Colon (tissue), 2 donors: ENCODE measurements around the gene FOSL2.

Source experiments
- FAIRE-seq: peaks from 2 replicates; lab custom pipeline; 2012; peaks lifted over from hg19 to GRCh38; lab: Jason Lieb, UNC
- donor health status: control.
- donor health status: control.

FOSL2 gene

DNA sequence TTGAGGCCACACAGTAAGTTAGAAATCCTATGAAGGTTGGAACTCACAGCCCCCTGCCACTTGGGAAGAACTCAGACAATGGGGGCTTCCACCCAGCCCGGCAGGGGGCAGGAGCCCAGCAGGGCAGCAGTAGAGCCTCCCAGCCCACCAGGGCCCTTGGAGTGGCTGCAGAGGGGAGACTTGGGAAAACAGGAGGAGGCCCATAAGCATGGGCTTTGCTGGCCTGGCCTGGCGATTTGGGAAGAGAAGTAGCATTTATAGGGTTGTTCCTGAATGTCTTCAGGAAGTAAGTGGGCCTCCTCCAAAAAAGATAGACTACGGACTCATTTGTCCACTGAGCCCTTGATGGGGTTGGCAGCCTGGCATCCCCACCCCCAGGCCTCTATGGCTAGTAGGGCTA is 17.4 kb upstream of the FOSL2 start:
- FAIRE-seq: no peak

DNA sequence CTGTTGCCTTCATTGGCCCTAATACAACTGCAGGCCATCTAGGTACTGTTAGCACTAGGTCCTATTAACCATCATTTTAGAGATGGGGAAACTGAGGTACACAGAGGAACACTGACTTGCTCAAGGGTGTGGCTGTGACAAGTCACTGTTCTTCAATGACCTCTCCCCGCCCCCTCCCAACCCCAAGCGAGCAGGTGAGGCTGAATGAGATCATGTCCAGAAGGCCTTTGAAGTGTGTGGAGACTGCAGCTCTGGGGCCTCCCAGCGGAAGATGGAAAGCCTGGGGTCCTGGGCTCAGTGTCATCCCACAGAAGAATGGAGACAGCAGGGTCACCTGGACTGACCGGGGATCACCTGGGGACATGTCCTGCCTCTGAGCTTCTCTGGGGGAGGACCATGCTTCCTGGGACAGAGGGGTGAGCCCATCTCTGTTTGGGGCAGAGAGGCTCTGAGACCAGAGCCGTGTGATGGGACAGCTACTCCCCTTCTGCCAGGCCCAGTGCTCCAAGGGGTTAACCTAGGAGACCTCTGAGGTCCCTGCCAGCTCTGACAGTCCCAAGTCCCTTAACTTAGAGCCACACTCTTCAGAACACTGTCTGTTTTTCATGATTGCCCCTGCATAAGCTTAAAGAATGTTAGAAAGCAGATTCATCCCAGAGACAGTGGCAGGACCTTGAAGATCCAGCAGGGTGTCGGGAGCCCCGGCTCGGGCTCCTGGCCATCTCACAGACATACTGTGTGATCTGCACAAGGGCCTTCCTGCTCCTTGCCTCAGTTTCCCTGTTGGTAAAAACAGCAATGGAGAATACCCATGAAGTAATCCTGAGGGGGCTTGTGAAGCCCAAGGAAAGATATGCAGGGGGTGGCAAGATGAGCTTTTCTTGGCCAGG is 16.7 kb upstream of the FOSL2 start:
- FAIRE-seq: no peak

DNA sequence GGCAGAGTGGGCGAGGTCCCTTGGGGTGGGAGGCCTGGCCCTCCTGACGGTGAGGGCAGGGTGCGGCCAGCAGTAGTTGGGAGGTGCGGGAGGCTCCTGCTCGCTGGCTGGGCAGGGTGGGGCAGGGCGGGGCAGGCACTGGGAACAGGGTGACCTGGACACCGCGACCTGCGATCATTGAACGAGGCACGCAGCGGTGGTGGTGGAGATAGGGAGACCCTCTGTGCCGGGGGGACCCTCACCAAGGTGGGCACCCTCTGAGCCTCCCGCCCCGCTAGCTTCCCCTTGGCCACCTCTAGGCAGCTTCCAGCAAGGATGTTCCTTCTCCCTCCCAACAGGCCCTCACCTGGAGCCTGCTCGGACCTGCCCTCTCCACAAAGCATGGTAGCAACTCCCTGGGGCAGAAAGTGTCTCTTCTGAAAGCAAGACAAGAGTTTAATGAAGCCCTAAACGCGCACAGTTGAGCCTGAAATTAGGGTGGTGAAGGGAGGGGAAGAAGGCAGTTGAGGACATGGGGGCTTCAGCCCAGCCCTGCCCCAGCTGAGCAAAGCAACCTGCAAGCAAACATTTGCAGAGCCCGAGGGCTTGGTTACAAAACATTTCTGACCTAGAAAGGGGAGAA is 15.4 kb upstream of the FOSL2 start:
- no peak for FAIRE-seq

DNA sequence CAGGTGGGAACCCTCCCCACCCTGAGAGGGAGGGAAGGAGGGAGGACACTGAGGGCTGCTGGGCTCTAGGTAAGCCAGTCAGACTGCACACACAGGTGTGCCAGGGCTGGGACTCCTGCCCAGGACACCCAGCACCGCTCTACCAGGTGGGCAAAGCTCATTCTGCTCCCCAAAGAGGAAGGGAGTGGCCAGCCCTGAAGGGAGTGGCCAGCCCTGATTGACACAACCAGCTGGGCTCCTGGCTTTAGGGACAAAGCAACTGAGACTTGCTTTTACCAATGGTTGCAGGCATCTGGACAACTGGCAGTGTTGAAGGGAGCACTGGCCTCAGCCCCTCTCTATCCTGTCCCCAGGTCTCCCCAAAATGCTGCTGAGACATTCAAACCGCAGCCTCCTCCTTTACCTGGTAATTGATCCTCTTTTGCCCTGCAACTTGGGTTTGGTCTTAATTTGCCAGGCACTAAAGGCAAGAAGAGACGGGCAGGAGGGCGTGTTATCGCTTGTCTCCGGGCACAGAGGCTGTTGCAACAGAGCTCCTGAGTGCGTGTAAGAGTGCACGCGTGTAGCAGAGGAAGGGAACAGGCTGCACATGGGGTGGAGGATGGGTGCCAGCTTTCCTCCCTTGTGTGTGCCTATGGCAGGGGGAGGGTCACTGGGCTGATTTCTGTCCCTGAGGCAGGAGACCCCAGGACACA is 14.5 kb upstream of the FOSL2 start:
- FAIRE-seq: no peak

DNA sequence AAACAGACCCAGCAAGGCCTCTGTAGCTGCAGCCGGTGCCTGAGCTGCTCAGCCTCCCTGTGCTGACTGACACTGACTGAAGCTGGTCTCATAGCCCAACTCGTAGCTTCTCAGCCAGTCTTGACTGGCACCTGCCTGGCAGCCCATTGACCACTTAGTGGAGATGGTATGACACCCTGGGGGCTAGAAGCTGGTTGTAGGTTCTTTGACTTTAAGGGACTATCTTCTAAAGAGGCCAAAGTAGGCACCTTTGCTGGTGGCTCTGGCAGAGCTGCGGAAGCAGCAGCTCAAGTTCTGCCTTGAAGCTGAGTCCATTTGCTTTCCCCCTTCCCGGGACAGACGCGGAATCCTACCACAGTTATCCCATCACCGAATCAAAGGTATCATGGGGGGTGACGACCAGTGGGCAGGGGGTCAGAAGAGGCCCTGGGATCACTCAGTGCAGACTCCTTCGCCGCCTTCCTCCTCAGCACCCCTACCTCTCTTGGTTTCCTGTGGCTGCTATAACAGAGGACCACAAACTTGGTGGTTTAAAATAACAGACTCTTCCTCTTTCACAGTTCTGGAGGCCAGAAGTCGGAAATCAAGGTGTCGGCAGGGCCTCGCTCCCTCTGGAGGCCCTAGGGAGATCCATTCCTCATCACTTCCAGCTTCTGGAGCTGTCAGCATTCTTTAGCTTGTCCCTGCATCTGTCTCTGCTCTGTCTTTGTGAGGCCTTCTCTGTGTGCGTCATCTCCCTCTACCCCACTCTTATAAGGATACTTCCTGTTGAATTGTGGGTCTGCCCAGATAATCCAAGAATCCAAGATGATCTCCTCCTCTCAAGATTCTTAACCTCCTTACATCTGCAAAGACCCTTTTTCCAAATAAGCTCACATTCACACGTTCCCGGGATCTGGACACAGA is 13.7 kb upstream of the FOSL2 start:
- FAIRE-seq: no peak

DNA sequence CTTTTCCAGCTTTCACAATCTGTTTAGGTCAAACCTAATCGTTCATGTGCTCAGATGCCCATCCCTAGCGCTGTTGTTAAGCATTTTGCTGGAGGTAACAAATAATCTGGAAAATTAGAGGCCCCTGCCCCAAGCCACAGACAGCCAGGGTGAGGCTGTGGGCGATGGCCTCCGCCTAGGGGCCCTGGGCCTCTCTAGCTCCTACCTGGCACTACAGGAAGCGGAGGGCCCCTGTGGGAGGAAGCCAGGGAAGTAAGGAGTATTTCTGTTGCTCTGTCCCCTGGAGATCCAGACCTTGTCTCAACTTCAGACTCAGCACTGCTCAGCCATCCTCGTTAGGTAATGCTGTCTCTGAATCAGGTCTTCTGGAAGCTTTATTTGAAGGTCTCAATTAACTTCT is 12.4 kb upstream of the FOSL2 start:
- no peak for FAIRE-seq

DNA sequence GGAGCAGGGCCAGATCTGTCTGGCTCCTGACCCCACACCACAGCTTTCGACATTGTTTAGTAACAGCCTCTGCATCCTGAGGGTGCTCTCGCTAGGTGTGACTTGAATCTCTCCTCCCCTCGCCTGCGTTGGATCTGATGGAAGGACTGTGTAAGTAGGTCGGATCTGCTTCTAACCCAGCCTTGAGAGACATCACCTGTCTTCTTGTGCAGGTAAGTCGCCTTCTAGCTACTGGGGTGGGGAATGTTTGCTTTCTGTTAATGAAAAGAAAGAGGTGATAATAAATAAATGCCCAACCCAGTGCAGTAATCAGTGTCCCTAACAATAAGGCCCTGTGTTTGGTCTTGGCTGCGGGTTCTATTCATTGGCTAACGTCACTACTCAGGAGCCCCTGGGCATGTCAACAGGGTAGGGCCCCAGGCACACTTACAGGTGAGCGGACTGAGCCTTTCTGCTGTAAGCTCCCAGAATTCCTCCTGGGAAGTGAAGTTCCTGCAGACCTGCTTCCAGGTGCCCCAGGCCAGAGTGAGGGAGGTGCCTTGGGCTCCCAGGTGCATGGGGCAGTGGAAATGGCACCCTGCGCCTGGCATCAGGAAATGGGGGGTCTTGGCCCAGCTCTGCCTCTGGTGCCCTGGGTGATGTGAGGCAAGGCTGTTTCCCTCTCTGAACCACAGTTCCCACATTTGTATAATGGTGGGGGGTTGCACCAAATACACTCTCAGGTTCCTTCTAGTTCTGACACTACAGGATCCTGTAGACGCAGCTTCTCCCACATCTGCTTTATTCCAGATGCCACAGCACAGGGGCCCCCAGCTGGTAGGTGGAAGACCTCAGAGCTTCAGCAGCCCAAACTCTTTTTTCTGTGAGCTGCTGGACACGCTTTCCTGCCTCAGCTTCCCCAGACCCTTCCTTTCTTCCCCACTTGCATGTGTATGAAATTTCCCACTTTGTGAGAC is 11.2 kb upstream of the FOSL2 start:
- FAIRE-seq: no peak

DNA sequence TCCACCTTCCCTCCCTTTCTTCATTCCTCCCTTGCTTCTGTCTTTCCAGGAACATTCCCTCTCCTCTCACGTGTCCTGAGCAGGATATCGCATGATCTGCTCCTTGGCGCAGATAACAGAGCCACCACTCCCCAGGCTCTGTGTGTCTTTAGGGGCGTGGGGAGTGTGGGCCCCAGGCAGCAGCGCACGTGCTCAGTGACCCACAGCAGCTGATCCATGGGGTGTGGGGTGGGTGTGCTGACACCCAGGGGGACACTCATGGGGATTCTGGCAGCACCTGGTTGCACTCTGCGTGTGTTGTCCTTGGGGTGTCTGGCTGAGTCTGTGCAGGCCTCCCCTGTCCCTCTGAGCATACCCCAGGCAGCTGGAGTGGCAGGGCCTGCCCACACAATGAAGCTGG is 9.9 kb upstream of the FOSL2 start:
- FAIRE-seq: no peak

DNA sequence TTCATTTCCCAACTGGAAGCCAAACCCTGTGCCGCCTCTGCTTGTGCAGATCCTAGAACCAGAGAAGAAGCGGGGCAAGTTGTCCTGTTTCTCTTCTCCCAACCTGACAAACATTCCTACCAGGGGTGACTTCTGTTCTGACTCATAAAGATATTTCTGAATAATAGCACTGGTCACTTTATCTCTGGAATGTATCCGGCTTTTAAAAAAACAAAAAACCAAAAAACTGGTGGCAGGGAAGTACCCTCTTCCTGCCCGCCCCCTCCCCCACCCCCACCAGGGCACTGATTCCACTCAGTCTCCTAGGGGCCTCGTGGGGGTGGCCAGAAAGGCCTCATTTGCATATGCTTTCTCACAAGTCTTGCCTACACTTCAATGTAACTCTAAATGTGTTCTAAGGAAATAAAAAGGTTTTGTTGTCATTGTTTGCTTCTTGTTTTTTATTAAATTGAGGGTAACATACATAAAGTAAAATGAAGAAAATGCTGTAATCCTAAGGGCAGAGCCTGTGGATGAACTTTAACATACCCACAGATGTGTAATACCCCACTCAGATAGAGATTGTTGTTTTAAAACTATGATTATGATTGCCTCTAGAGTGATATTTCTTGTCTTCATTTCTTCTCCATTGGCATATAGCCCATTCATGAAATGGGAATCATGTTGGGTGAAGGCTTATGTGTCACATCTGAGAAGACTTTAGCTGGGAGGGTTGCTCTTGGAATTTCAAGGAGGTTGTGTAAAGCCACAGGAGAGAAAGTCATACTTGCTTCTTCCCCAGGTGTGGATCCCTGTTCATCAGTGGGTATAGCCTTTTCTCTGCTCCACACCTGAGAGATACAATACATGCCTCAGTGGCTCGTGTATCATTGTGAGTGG is 5.3 kb upstream of the FOSL2 start:
- FAIRE-seq: no peak

DNA sequence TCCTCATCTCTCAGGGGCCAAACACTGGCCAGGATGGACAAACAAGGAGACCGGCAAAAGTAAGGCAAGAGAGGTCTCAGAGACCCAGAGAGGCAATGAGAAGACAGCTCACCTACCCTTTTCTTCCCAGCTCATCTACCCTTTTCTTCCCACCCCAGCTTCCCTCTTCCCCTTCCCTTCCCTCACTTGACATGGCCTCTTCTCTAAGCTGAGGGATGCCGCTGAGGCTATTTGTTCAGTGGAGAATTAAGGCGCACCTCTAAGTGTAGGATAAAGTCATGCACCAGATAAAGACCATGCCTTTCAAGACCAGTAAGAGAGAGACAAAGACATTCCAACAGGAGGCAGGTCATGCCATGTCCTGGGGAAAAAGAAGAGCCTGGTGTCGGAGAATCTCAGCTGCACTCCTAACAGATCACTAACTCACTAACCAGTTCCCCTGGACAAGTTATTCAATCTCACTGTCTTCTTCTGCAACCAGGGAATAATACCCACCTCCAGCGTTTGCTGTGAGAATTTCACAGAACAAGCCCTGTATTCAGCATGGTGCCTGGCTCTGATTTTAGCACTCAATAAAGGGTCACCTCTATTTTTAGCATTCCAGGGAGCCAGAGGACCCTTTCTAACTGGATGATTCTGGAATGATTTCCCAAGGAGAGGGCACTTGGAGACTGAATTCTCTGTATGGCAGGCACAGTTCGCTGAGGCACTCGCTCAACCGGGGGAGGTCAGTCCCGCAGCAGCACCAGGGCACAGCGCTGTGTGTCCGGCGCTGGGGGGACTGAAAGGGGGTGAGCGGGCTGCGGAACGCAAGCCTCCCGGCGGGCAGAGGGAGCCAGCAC is 3.0 kb upstream of the FOSL2 start:
- FAIRE-seq: no peak

DNA sequence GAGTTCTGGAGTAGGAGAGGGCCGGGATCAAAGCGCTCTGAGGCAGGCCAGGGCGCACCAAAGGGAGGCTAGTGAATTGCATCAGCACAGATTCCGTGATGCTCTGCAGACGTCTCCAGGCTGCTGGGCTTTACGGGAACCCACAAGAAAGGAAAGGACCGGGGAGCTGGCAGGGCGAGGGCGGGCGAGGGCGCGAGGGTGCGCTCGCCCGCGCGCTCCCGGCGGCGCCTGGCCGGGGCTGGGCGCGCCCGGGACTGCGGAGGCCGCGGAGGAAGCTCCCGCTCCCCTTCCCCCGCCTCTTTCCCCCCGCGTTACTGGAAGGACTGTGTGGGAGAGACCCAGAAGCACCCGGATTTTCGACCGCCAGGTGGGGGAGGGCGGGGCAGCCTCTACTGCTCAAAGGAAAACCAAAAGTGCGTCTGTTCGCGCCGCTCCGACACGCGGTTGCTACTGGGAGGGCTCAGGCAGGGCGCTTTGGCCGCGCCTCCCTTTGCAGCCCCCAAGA is 2.4 kb upstream of the FOSL2 start:
- no peak for FAIRE-seq

DNA sequence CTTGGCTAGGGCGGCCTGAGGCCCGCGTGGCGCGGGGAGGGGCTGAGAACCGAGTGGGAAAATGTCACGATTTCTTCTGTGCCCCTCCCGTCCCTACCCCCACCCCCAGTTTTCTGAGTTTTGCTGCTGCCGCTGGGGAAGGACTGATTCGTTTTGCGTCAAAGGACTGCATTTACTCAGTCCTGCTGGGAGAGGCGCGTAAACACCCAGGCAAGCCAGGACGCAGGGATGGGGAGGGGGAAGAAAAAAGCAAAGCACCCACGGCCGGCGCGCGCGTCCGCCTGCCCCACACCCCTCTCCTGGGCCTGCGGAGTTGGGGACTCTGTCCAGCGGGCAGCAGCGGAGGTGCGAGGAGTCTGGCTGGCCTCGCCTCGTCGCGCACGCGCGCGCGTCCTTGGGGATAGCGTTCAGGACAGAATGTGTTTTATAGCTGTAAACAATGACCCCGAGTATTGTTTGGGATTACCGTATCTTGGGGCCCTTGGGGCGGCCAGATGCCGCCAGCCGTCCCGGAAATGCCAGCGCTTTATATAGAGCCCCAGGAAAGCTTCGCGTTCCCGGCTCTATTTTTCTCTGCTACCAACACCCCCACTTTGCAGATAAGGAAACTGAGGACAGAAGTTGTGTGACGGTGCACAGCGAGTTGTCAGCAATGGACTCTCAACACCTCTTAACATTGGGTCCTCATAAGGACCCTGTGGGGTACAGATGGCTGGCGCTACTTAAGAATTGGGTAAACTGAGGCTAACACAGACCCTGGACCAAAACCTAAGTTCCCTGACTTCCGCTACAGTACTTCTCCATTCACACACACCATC is 1.7 kb upstream of the FOSL2 start:
- no peak for FAIRE-seq

DNA sequence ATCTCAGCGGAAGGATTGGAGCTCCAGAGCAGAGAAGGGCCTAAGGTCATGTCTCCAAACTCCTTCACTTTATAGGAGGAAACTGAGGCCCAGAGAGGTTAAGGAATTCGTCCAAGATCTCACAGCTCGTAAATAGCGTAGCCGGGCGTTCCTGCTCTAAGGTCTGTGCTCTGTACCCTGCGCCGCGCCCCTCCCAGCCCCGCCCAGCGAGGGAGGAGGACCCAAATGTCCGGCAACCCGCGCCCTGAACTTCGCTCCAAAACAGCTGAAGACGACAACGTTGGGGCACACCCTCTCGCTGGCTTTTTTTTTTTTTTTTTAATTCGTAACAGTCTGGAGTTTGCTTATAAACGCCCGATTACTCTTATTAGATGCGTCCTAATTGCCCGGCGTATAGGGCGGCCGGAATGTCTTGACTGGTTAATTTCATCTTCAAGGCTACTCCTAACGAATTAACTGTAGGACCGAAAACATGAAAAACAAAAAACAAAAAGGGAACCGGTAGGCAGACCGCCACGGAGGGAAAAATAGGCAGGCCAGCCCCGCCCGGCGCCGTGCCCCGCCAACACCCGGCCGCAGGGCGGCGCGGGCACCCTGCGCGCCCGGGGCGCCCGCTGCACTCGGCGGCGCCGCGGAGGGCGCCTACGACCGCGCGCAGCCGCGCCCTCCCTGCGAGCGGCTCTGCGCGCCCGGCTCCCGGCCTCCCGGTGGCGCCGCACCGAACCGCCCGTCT is 928 bp upstream of the FOSL2 start:
- no peak for FAIRE-seq

DNA sequence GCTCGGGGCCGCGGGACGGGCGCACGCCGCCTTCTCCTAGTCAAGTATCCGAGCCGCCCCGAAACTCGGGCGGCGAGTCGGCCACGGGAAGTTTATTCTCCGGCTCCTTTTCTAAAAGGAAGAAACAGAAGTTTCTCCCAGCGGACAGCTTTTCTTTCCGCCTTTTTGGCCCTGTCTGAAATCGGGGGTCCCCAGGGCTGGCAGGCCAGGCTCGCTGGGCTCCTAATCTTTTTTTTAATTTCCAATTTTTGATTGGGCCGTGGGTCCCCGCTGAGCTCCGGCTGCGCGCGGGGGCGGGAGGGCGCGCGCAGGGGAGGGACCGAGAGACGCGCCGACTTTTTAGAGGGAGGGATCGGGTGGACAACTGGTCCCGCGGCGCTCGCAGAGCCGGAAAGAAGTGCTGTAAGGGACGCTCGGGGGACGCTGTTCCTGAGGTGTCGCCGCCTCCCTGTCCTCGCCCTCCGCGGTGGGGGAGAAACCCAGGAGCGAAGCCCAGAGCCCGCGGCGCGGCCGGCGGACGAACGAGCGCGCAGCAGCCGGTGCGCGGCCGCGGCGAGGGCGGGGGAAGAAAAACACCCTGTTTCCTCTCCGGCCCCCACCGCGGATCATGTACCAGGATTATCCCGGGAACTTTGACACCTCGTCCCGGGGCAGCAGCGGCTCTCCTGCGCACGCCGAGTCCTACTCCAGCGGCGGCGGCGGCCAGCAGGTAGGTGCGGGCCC is 617 bp downstream of the FOSL2 start:
- no peak for FAIRE-seq

DNA sequence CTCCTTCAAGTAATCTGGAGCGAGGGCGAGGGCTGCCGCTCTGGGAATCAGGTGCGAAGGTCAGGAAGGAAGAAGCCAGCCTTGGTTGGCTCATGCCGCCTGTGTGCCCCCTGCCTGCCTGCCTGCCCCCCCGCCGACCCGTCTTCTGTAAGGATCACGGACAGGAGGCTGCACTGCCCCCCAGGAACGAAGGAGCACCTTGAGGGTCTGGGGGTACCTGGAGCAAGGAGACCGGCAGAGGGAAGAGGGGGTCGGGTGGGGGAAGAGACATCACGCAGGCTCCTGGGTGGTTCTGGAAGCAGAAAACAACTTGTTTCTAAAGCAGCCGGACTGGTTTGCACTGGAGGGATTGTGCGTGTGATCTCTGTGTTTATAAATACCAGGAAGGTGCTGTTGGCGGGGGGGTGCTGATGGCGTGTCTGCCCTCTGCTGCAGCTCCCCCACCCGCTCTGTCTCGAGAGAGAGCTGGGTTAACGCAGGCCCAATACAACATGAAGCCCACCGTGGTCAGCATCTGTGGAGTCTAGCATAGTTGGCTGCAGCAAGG is 1.7 kb downstream of the FOSL2 start:
- FAIRE-seq: no peak

DNA sequence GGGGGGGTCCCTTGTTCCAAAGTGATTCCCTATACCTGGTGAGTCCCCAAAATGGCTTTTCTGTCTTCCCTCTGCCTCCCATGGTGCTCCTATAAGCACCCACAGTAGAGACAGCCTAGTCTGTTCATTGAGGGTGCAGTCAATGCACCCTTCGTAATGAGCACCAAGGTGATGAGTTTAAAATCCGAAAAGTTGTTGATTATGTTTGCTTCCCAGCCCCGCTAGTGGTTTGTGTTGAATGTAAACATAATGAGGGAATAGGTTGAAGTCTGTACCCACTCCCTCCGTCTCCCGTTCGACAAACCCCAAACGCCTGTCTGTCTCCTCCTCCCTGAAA is 2.3 kb downstream of the FOSL2 start:
- FAIRE-seq: no peak
